Thoracic aorta (tissue), 2 donors: ENCODE data around the gene BMPR1A. TPM values are rescaled to one million over a fixed set of nuclear protein-coding genes. Genes with fewer than 3 reads are reported as not detected.

Experiments used
- ATAC-seq: fragments of 150-250 bp; one replicate; pipeline ENCODE4 v1.8.0; 2017; ENCODE audit warnings: low read depth; ENCODE audit not compliant: insufficient number of reproducible peaks, low FRiP score
- DNase-seq: peaks from one replicate; pipeline ENCODE4 v3.0.0-alpha.2; 2020; ENCODE audit warnings: low spot score
- H3K27ac ChIP-seq, 2 donors: fragments of 200-600 bp; sonication (generic); 1 replicate in 1 of 2; 2 replicates in 1 of 2; pipeline ENCODE4 v1.5.1; 2016; ENCODE audit warnings: mild to moderate bottlenecking in 2 of 2, moderate library complexity in 2 of 2
- H3K27me3 ChIP-seq: fragments of 200-600 bp; sonication (generic); replicated peaks from 2 replicates; pipeline ENCODE4 v1.6.0; 2016; ENCODE audit warnings: mild to moderate bottlenecking; ENCODE audit not compliant: insufficient read depth
- H3K36me3 ChIP-seq: fragments of 200-600 bp; sonication (generic); one replicate; pipeline ENCODE4 v1.5.1; 2016
- H3K4me1 ChIP-seq, 2 donors: fragments of 200-600 bp; sonication (generic); 1 replicate in 1 of 2; 2 replicates in 1 of 2; pipeline versions ENCODE4 v1.5.1 to v1.6.0; 2016; ENCODE audit warnings: low read depth in 2 of 2, mild to moderate bottlenecking in 1 of 2; ENCODE audit not compliant: control insufficient read depth in 1 of 2
- H3K4me3 ChIP-seq: fragments of 200-600 bp; sonication (generic); 2 replicates; pipeline ENCODE4 v1.5.1; 2016; ENCODE audit warnings: mild to moderate bottlenecking
- H3K9me3 ChIP-seq: fragments of 200-600 bp; sonication (generic); 2 replicates; pipeline ENCODE4 v1.5.1; 2016
- CTCF ChIP-seq: fragments of 200-600 bp; sonication (generic); IDR thresholded peaks from one replicate; pipeline ENCODE4 v1.5.1; 2019; ENCODE audit warnings: antibody characterized with exemption
- total RNA-seq, 2 donors: library from RNA; depleted of rRNA; stranded (reverse); fragments of >200 nt; gene quantifications; one replicate each; pipeline versions ENCODE4 v1.1.0 to v1.2.3, GENCODE V29; 2016

The BMPR1A gene
- total RNA-seq, 2 donors from 2014 or later, result 69.0 to 130 TPM

- no peaks in the 10 kb centered on the region for H3K27me3 ChIP-seq
- H3K27ac ChIP-seq, result peak overlapping the region in 1 of 2 donors; percentile 43
- H3K4me1 ChIP-seq, result peaks cover 60 to 94% of the 10 kb centered on the region in 2 donors
- no peak for TF ChIP-seq CTCF
- DNase-seq (no peak), ATAC-seq (no peak)
- no peak overlapping the region for H3K4me3 ChIP-seq
- H3K36me3 ChIP-seq, result no peaks in the 10 kb centered on the region
- no peaks in the 10 kb centered on the region for H3K9me3 ChIP-seq
These were observed 77.5 kb downstream of the BMPR1A start for GRCh38 chr10:86833969-86834368.

GRCh38 chr10:86836044-86836443, 79.6 kb downstream of the BMPR1A start:
- Histone ChIP-seq H3K4me1 (peaks cover 42 to 80% of the 10 kb centered on the region in 2 donors), H3K27ac (peak overlapping the region in 1 of 2 donors; percentile 50), H3K36me3 (peaks cover 9% of the 10 kb centered on the region), H3K9me3 (no peaks in the 10 kb centered on the region), H3K27me3 (no peaks in the 10 kb centered on the region), H3K4me3 (no peak overlapping the region)
- DNase-seq, result no peak
- no peak for TF ChIP-seq CTCF
- no peak for ATAC-seq

GRCh38 chr10:86837663-86838062, 81.2 kb downstream of the BMPR1A start:
- Histone ChIP-seq H3K4me1 (peaks cover 39 to 65% of the 10 kb centered on the region in 2 donors), H3K27me3 (no peaks in the 10 kb centered on the region)
- ATAC-seq, result no peak

GRCh38 chr10:86840498-86840897, 84.1 kb downstream of the BMPR1A start:
- Histone ChIP-seq H3K36me3 (peaks cover 14% of the 10 kb centered on the region), H3K27me3 (no peaks in the 10 kb centered on the region), H3K9me3 (no peaks in the 10 kb centered on the region), H3K4me3 (no peak overlapping the region), H3K4me1 (peaks cover 16 to 36% of the 10 kb centered on the region in 2 donors), H3K27ac (no peak overlapping the region)
- no peak for TF ChIP-seq CTCF
- DNase-seq, result no peak
- no peak for ATAC-seq

More at GRCh38 chr10:86837663-86838062, 81.2 kb downstream of the BMPR1A start:
- Histone ChIP-seq H3K27ac (no peak overlapping the region), H3K36me3 (peaks cover 14% of the 10 kb centered on the region), H3K4me3 (no peak overlapping the region), H3K9me3 (no peaks in the 10 kb centered on the region)
- no peak for TF ChIP-seq CTCF
- DNase-seq, result no peak

GRCh38 chr10:86846088-86846487, 89.7 kb downstream of the BMPR1A start:
- DNase-seq, result no peak
- H3K9me3 ChIP-seq, result no peaks in the 10 kb centered on the region

More at GRCh38 chr10:86846088-86846487, 89.7 kb downstream of the BMPR1A start:
- TF ChIP-seq CTCF, result no peak
- H3K27me3 ChIP-seq, result no peaks in the 10 kb centered on the region
- ATAC-seq, result no peak
- peaks cover 0 to 16% of the 10 kb centered on the region in 2 donors for H3K4me1 ChIP-seq
- H3K27ac ChIP-seq, result no peak overlapping the region
- peaks cover 5% of the 10 kb centered on the region for H3K36me3 ChIP-seq
- H3K4me3 ChIP-seq, result no peak overlapping the region
